GM21423 (cell line): Measurements from ENCODE around the gene SLC25A45.
"Not testable (repeated sequence)": the region's sequence is repeated elsewhere in the genome, so short reads cannot be mapped to it uniquely, and the experiment has no call there.

Source experiments
- ATAC-seq: cut with Tn5 transposase; IDR thresholded peaks from one replicate; pipeline ENCODE4 v1.9.1; 2021; ENCODE audit warnings: mild to moderate bottlenecking, moderate library complexity; ENCODE audit not compliant: unreplicated experiment

SLC25A45 gene

GRCh38 chr11:65363770-65364169 lies 18.7 kb downstream of the SLC25A45 start:
- no peak for ATAC-seq

- no peak for ATAC-seq
These were observed 19.5 kb downstream of the SLC25A45 start for GRCh38 chr11:65362966-65363365.

- ATAC-seq: peak; percentile 79
These were observed 20.0 kb downstream of the SLC25A45 start for GRCh38 chr11:65362320-65362931.

GRCh38 chr11:65357856-65358356 lies 24.5 kb downstream of the SLC25A45 start:
- ATAC-seq: no peak

- no peak for ATAC-seq
These were observed 26.0 kb downstream of the SLC25A45 start for GRCh38 chr11:65356394-65356972.

GRCh38 chr11:65355776-65356393 lies 26.6 kb downstream of the SLC25A45 start:
- ATAC-seq: no peak

GRCh38 chr11:65355013-65355775 lies 27.3 kb downstream of the SLC25A45 start:
- ATAC-seq: peak; percentile 34

- ATAC-seq: peak; percentile 83
These were observed 28.0 kb downstream of the SLC25A45 start, which contains the start of gene TIGD3 for GRCh38 chr11:65354265-65355012. Gene TIGD3, plus strand, starts transcription at chr11:65354751. Its CDS starts 1,058 bp downstream, at chr11:65355809.

GRCh38 chr11:65353900-65354264 lies 28.6 kb downstream of the SLC25A45 start:
- no peak for ATAC-seq

GRCh38 chr11:65353376-65353775 lies 29.1 kb downstream of the SLC25A45 start:
- no peak for ATAC-seq

- no peak for ATAC-seq
These were observed 29.7 kb downstream of the SLC25A45 start for GRCh38 chr11:65352783-65353182.

- ATAC-seq: no peak
These were observed 30.9 kb downstream of the SLC25A45 start for GRCh38 chr11:65351511-65351910.

- ATAC-seq: no peak
These were observed 40.6 kb downstream of the SLC25A45 start for GRCh38 chr11:65341856-65342255.

GRCh38 chr11:65340226-65340625 lies 42.2 kb downstream of the SLC25A45 start:
- no peak for ATAC-seq

GRCh38 chr11:65338676-65339075 lies 43.8 kb downstream of the SLC25A45 start:
- no peak for ATAC-seq

- no peak for ATAC-seq
These were observed 47.6 kb downstream of the SLC25A45 start for GRCh38 chr11:65334696-65335295.

GRCh38 chr11:65332591-65332990 lies 49.9 kb downstream of the SLC25A45 start:
- not testable (repeated sequence) for ATAC-seq

GRCh38 chr11:65330544-65330943 lies 51.9 kb downstream of the SLC25A45 start:
- no peak for ATAC-seq

GRCh38 chr11:65329944-65330403 lies 52.5 kb downstream of the SLC25A45 start:
- no peak for ATAC-seq

- ATAC-seq: no peak
These were observed 53.0 kb downstream of the SLC25A45 start for GRCh38 chr11:65329478-65329877.
